NOMO-1 (cell line): ENCODE results near the gene MYO1E.
"Not testable (repeated sequence)": the region's sequence is repeated elsewhere in the genome, so short reads cannot be mapped to it uniquely, and the experiment has no call there.

Source experiments
- DNase-seq, 2 experiments: peaks; one replicate each; lab custom pipeline; 2025; ENCODE audit not compliant: unreplicated experiment in 2 of 2; lab: John Stamatoyannopoulos, UW

Gene MYO1E

DNA sequence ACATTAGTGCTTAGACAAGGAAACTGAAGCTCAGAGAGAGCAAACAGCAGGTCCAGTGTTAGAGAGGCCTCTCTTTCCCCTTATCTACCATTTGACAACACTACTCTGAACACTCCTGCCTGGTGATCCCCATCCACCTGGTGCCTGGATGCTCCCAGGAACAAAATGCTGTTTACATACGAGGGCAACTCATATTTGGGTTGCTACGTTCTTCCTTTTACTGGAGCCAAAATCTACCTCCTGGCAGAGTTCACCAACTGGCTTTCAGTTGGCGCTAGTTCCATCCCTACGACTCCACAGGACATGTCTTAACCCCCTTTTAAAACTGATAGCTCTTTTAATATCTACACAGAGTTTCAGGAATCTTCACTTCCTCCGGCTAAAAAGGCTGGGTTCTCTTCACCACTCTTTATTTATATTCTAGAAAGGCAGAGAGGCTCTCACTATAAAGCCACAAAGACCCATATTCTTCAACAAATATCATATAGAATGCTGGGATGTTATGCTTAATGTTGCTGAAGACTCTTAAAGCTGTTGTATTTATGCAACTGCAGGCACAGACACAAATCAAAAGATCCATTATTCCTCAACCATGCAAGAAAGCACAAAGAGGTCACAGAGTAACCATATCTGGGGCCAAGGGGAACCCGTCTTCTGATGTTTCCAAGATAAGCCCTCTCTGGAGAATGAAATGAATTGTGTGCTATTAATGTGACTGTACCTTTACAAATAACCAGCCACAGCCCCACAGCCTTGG is 219.8 kb downstream of the MYO1E start:
- no peak for DNase-seq

DNA sequence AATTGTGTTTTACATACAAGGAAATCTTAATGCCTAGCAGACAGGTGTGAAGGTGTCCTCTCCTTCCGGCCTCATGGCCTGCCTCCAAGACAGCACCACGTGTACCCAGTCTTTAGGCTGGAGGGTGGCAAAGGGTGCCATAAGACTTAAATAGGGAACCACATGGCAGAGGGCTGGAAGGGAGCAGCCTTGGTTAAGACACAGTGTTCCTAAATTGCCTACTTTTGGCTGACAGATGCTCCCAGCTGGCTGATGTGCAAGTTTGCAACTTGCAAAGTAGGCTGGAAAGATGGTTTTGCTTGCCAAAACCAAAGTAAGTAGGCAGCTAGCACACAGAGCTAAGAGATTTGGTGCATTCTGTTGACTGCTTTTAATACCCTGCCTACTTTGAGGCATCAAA is 222.5 kb downstream of the MYO1E start:
- DNase-seq, result no peak

DNA sequence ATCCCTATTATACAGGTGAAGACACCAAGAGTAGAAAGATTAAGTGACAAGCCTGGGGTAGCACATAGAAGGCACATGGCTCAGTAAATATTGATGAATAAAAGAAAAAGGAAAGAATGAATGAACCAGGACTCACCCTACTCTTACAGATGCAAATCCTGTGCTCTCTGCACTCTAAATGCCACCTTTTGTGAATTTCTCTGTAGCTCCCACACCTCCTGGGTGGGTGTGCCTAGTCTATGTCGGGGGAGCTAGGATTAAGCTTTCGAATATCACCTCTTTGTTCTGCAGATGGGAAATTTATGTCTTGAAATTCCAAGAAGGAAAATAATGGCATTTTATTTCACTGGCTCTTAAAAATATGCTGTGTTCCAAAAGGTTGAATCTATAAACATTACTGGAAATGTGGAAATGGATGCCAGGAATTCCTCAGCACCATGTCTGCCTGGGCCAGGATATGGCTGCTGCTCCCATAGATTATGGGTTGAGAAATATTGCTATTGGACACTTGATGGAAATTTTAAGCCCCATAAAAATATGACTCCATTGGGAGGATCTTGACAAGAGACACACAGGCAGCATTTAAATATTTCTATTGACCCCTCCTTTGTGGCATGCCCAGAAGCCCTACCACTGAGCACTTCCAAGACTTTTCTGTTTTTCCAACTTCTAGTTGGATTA is 224.4 kb downstream of the MYO1E start:
- no peak for DNase-seq

DNA sequence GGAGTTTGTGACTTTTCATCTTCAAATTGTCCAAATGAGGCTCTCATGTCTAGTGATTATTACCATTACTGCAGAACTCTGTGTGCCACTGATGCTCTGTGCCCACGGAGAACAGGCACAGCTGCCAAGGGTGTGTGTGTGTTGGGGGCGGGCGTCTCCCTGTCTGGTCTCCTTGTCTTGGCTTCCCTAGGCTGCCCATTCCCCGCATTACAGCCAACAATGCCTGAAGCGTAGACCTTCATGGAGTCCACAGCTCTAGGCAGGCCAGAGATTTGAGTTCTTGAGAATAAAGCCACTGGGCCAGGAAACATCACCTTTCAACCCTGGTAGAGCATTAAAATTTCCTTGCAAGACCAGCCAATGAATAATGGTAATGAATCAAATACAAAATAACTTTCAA is 225.0 kb downstream of the MYO1E start:
- DNase-seq, result no peak

DNA sequence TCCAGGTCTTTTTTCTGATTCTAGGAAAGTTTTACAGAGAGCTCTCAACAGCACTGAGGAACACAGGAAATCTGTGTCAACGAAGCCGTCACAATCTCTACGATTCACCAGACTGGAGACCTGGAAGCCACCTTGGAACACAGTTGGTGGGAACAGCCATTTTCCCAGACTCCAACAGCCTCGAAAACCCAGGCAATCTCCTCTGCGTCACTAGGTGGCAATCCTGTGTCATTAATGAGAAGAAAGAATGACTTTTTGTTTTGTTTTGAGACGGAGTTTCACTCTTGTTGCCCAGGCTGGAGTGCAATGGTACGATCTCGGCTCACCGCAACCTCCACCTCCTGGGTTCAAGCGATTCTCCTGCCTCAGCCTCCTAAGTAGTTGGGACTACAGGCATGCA is 228.1 kb downstream of the MYO1E start:
- peak in 1 of 2 experiments; percentile 11 for DNase-seq

DNA sequence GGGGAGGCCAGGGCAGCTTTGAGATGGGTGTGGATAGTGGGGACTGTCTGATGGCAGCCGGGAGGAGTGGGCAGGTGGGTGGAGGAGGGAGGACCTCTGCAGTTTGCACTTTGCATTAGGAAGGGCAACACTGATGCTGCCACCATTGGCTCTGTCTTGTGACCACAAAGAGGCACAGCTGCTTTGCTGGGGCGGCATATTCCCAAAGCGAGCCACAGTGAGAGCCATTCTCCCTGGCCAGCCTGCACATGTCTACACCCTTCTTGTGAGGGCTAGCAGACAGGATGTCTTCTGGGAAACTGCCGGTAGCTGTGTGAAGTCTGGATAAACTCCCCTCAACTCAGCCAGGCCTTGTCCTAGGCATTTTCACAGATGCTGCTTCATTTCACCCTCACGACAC is 229.4 kb downstream of the MYO1E start:
- no peak for DNase-seq

DNA sequence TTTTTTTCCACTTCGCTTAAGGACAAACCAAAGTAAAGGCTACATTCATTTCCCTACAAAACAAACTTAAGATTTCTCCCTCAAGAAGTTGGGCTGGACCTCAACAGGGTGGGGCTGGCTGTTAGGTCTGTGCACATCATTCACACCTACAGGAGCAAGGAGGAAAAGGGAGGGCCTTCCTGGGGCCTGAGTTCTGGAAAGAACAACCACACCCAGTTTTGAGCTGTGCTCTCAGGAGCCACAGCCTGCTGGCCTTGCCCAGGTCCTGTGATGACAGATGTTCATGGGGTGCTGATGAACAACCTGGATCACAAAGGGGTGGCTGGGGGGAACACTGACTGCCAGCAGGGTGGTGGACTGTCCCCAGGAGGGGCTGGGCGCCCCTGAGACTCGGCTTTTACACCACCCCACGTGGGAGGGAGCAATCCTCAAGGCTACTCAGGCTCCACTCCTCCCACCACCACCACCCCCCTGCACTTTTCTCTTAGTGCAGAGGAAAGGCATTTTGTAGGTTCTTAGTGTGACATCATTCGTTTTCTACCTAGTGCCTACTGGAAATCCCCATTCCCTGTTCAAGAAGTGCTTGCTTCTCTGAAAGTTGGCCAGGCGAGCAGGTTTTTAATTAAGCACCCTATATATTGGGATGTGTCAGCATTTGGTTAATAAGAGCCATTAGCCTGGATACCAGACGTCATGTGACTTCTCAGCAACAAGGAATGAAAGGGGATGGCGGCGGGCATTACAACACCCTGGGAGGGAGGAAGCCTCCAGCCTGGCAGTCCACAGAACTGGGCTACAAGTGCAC is 232.0 kb downstream of the MYO1E start:
- no peak for DNase-seq

DNA sequence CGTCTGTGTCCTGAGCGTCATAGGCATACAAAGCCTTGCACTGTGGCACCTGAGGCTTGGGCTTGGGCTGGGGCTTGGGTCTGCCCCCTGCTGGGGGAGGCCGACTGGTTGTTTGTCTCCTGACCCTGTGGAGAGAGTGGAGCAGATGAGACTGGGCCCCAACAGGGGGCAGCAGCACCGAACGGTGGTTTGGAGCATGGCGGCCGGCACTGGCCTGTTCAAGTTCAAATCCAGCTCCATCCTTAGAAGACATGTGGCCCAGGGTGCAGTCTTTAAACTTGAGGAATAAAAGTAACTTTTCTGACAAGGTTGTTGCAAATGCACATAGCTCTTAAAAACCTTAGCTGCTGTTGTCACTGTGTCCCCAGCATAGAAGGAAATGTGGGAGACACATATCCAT is 234.4 kb downstream of the MYO1E start:
- DNase-seq, result peak; percentile 59 to 60

DNA sequence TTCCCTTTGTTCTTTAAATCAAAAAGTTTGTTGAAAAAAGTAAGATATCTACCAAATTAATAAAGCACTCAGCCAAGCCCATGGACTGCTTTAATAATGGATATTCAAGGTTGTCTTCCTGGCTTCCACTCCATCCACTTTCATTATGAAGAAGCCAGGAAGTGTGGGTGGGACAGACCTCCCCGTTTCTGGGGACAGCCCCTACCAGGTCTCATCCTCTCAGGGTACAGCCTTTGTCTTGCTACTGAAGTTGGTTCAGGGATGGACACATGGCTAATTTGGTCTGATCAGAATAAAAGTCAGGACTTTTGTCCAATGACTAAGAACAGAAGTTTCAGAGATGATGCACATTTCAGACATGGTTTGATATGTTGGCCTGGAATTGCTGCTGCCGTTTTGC is 235.1 kb downstream of the MYO1E start:
- DNase-seq, result no peak

DNA sequence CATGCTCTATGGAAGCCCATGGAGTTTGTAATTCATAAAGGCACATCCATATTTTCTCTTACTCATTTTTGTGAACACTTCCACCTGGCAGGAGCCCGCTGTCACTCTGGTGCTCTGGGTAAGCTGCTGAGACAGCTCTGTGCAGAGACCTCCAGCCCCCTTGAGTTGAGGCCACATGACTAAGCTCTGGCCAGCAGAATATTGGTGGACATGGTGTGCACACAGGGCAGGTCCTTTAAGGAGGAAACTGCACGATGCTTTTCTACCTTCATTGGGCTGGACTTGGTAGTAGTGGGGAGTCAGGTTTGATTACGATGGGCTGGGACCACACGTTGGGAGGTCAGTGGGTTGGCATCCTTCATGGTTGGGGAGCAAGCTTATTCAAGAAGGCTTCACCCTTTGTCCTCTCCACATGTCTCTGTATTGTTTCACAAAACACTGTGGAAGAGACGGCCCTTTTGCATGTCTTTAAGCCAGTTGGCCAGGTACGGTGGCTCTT is 238.7 kb downstream of the MYO1E start:
- no peak for DNase-seq

DNA sequence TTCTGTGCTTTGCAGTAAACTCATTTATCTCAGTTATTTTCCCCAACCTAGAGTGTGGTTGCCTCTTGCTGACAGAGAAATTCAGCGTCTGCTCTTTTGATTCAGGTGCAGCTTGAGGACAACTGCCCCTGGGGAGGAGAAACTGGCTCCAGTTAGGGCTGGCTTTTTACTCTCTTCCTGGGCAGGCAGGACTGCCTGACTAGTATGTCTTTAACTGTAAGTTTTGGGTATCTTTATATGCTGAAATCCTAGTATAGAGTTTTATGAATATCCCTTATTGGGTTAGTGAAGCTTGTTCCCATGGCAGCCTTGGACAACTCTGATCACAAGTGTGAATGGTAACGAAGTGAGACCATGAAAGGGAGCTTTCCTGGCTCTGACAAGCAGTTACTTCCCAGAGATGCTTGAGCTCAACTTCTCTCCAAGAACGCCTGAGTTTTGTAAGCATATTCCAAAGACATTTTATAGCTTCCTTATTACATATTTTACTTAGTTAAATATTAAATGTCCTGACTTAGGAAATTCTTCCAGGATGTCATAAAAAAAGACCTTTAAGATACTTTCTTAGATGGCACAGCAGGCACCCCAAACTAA is 240.6 kb downstream of the MYO1E start:
- no peak for DNase-seq

DNA sequence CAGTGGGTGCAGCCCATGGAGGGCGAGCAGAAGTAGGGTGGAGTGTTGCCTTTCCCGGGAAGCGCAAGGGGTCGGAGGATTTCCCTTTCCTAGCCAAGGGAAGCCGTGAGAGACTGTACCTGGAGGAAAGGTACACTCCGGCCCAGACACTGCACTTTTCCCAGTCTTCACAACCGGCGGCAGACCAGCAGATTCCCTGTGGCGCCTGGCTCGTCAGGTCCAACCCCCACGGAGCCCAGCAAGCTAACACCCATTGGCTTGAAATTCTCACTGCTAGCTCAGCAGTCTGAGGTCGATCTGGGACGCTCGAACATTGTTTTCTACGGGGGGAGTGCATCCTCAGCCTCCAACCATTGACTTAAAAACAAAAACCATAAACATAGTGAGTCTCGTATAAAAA is 241.2 kb downstream of the MYO1E start:
- no peak for DNase-seq

DNA sequence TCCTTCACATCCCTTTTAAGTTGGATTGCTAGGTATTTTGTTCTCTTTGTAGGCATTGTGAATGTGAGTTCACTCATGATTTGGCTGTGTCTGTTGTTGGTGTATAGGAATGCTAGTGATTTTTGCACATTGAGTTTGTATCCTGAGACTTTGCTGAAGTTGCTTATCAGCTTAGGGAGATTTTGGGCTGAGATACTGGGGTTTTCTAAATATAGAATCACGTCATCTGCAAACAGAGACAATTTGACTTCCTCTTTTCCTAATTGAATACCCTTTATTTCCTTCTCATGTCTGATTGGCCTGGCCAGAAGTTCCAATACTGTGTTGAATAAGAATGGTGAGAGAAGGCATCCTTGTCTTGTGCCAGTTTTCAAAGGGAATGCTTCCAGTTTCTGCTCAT is 245.4 kb downstream of the MYO1E start:
- not testable (repeated sequence) for DNase-seq

DNA sequence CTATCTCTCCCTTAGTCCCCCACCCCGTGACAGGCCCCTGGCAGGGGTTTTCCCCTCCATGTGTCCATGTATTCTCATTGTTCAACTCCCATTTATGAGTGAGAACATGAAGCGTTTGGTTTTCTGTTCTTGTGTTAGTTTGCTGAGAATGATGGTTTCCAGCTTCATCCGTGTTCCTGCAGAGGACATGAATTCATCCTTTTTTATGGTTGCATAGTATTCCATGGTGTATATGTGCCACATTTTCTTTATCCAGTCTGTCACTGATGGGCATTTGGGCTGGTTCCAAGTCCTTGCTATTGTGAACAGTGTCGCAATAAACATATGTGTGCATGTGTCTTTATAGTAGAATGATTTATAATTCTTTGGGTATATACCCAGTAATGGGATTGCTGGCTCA is 247.0 kb downstream of the MYO1E start:
- not testable (repeated sequence) for DNase-seq

DNA sequence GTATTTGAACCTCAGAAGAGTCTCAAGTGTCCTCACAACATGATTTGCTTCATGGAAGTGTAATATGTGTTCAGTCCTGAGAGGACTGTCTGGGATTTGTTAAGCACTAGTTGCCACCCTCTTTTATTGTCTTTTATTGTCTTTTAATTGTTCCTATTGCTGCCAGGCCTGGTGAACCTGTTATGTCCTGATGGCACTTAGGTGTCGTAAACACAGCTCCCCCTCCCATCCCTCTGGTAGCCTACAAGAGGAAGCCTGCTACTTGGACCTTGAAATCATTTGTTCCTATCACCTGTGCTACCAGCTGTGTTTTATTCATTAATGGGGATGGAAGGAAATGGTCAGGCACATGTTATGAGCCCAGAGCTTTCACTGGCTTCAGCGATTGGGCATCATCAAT is 248.4 kb downstream of the MYO1E start:
- DNase-seq, result no peak

DNA sequence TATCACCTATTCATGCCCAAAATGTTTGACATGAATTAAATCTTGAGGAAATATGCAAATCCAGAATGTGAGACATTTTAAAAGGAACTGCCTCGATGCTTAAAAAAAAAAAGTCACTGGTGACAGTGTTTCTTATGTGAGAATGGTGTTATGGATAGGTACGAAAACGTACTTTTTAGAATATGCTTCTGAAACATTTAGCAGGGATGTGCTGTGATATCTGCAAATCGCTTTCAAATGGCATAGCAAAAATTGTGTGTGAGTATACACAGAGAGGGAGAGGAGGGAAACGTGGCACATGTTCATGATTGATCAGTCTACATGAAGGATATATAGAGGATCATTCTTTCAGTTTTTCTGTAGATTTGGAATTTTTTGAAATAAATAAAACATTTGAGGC is 251.7 kb downstream of the MYO1E start:
- DNase-seq, result no peak

DNA sequence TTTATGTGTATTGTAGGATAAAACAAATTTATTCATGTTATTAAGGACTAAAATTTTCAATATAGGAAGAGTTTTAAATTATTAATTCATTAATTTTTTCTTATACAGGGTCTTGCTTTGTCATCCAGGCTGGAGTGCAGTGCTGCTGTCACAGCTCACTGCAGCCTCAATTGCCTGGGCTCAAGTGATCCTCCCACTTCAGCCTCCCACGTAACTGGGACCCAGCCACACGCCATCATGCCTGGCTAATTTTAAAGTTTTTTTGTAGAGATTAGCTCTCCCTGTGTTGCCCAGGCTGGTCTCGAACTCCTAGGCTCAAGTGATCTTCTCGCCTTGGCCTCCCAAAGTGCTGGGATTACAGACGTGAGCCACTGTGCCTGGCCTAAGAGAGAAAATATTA is 253.0 kb downstream of the MYO1E start:
- DNase-seq, result no peak

DNA sequence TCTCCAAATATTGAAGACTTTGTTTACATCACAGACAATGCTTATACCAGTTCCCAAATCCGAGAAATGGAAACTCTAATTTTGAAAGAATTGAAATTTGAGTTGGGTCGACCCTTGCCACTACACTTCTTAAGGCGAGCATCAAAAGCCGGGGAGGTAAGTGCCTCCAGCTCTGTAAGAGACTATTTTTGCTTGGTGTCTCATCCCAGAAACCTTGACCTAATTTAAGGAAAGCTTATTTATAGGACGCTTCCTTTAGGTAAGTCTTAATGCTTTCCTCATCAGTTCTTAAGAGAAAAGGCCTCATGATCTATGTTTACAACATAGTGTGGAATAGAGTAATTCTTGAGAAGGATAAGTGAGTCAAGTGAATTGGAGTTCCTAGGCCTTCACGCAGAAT is 255.9 kb downstream of the MYO1E start:
- DNase-seq, result no peak

DNA sequence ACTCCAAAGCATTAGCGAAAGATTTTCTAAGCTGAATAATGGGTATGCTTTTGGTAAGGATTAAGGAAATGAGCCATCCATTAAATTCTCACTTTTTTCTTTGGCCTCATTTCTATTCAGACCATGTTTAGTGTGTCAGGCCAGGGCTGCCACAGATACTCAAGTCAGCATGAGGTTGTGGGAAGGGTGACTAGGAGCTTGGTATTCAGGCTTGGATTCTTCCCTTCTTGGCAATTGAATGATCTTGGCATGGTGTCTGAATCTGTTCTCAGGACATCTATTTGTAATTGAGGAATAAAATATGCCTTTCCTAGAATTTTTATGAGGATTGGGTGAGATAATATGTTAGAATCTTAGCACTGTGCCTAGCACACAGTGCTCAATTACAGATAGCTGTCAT is 256.5 kb downstream of the MYO1E start:
- no peak for DNase-seq

DNA sequence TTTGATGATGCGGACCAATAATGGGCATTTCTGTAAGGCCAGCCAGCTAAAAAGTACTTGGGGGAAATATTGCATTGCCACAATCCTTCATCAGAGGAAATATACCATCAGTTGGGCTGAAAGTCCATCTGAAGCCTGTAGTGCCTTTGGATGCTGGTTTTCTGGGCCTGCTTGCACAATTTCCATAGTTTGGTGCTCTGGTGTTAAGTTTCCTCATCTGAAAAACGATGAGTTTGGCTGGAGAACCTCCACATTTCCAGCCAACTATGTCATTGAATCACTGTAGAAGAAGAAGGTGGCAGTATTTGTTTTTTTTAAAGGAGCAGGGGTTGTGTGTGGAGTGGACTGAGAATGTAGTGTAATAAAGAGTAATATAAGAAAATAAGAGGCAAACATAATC is 257.6 kb downstream of the MYO1E start:
- DNase-seq, result no peak

DNA sequence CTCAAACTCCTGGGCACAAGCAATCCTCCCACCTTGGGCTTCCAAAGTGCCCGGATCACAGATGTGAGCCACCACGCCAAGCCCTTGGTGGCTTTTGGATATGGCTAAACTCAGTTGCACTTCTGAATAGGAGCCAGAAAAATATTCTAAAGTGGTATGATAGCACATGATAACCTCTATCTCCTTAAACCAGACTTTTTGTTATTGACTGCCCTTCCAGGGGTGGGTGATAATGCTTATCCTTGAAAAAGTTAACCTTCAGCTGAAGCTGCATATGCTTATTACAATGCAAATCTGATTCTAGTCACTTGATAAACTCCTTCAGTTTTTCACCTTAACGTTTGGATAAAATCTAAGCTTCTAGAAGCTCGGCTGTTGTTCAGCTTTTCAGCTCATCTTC is 261.4 kb downstream of the MYO1E start:
- no peak for DNase-seq
